Keratinocyte (primary cell): ENCODE measurements around the gene CELA2B. TPM values are rescaled to one million over a fixed set of nuclear protein-coding genes. Genes with fewer than 3 reads are reported as not detected.
"Not testable (repeated sequence)": the region's sequence is repeated elsewhere in the genome, so short reads cannot be mapped to it uniquely, and the experiment has no call there.

Source experiments
- DNase-seq: peaks from one replicate; pipeline ENCODE4 v3.0.0-alpha.2; 2011; ENCODE audit warnings: low read depth, missing footprints, low spot score
- FAIRE-seq: peaks from 2 replicates; lab custom pipeline; 2011; peaks lifted over from hg19 to GRCh38; lab: Jason Lieb, UNC
- H2AFZ ChIP-seq: 2 replicates; pipeline ENCODE4 v1.6.0; 2012; ENCODE audit warnings: low read length, control low read depth, inconsistent platforms; ENCODE audit not compliant: control insufficient read depth
- H3K27ac ChIP-seq: 2 replicates; pipeline ENCODE4 v1.5.1; 2011; ENCODE audit warnings: low read length; ENCODE audit not compliant: control insufficient read depth, insufficient read depth
- H3K27me3 ChIP-seq: 3 replicates; pipeline ENCODE4 v1.6.0; 2011; ENCODE audit warnings: low read length; ENCODE audit not compliant: control insufficient read depth, insufficient read depth; ENCODE audit errors: extremely low read depth
- H3K36me3 ChIP-seq, 2 experiments: 2 replicates in 1 of 2; 3 replicates in 1 of 2; pipeline ENCODE4 v1.5.1; 2011; ENCODE audit warnings: low read length in 2 of 2, mild to moderate bottlenecking in 1 of 2; ENCODE audit not compliant: control insufficient read depth in 2 of 2, insufficient read depth in 2 of 2; ENCODE audit errors: extremely low read depth in 1 of 2
- H3K4me1 ChIP-seq: 3 replicates; pipeline ENCODE4 v1.5.1; 2011; ENCODE audit warnings: low read length; ENCODE audit not compliant: control insufficient read depth, insufficient read depth; ENCODE audit errors: extremely low read depth
- H3K4me2 ChIP-seq: 3 replicates; pipeline ENCODE4 v1.6.0; 2011; ENCODE audit warnings: low read depth, low read length; ENCODE audit not compliant: control insufficient read depth, insufficient read depth; ENCODE audit errors: extremely low read depth
- H3K4me3 ChIP-seq, 3 experiments: fragments of 200-600 bp in 1 of 3; sonication (generic) in 1 of 3; 2 replicates in 2 of 3; 3 replicates in 1 of 3; pipeline ENCODE4 v1.5.1; 2011 to 2016; ENCODE audit warnings: low read length in 3 of 3, mild to moderate bottlenecking in 3 of 3, control low read depth in 2 of 3, inconsistent platforms in 1 of 3, low read depth in 1 of 3, mixed read lengths in 1 of 3, mixed run types in 1 of 3, moderate library complexity in 1 of 3; ENCODE audit not compliant: control insufficient read depth in 2 of 3, insufficient read depth in 2 of 3; ENCODE audit errors: extremely low read depth in 1 of 3
- H3K79me2 ChIP-seq: 2 replicates; pipeline ENCODE4 v1.6.0; 2012; ENCODE audit warnings: low read length; ENCODE audit not compliant: control insufficient read depth, insufficient read depth
- H3K9ac ChIP-seq: 3 replicates; pipeline ENCODE4 v1.6.0; 2011; ENCODE audit warnings: low read length; ENCODE audit not compliant: control insufficient read depth, insufficient read depth; ENCODE audit errors: extremely low read depth
- H3K9me1 ChIP-seq: 3 replicates; pipeline ENCODE4 v1.6.0; 2011; ENCODE audit warnings: low read length; ENCODE audit not compliant: control insufficient read depth, insufficient read depth; ENCODE audit errors: extremely low read depth
- H3K9me3 ChIP-seq: 2 replicates; pipeline ENCODE4 v1.5.1; 2012; ENCODE audit warnings: low read depth, low read length; ENCODE audit not compliant: control insufficient read depth
- H4K20me1 ChIP-seq: 3 replicates; pipeline ENCODE4 v1.6.0; 2011; ENCODE audit warnings: low read length; ENCODE audit not compliant: control insufficient read depth, insufficient read depth; ENCODE audit errors: extremely low read depth
- CTCF ChIP-seq, 3 experiments: IDR thresholded peaks in 1 of 3; conservative IDR thresholded peaks in 1 of 3; optimal IDR thresholded peaks in 1 of 3; 2 replicates in 2 of 3; 3 replicates in 1 of 3; pipeline versions ENCODE3 to v1.5.1; 2011; ENCODE audit warnings: low read length in 3 of 3, mild to moderate bottlenecking in 3 of 3, moderate library complexity in 2 of 3, control low read depth in 1 of 3, inconsistent platforms in 1 of 3; ENCODE audit not compliant: insufficient read depth in 2 of 3; ENCODE audit errors: extremely low read depth in 1 of 3
- EZH2 ChIP-seq: IDR thresholded peaks from one replicate; pipeline ENCODE4 v1.6.1; 2012; ENCODE audit warnings: inconsistent platforms, mild to moderate bottlenecking, low read length, moderate library complexity
- dilution Hi-C: fragments of 300-500 bp; cut with MboI; formaldehyde crosslinking; loops from one replicate; pipeline ENCODE4 v1.7.0; 2020; ENCODE audit warnings: low sequenced_read_pairs; ENCODE audit not compliant: extremely low pct_ligation_motif_present
- polyA plus RNA-seq, 5 experiments: library from polyadenylated mRNA; depleted of rRNA in 3 of 5; stranded (reverse) in 3 of 5; stranded (forward) in 1 of 5; unstranded in 1 of 5; fragments of >200 nt; gene quantifications; 1 replicate in 1 of 5; 2 replicates in 3 of 5; 3 replicates in 1 of 5; pipeline versions ENCODE4 v1.2.1 to v1.2.3, GENCODE V29; 2011 to 2012; ENCODE audit warnings: missing spikeins in 2 of 5, low read depth in 1 of 5, low replicate concordance in 1 of 5

Gene CELA2B
- polyA plus RNA-seq, 1 donor (not counting 4 experiments of a cell fraction or from before 2014, with no cell fraction given) = not detected

GRCh38 chr1:15459771-15460707 is 15.9 kb upstream of the CELA2B start:
- Histone ChIP-seq H2AFZ (no peak overlapping the region), H3K9ac (no peak overlapping the region), H3K36me3 (no peaks in the 10 kb centered on the region), H3K9me3 (no peaks in the 10 kb centered on the region), H3K4me2 (no peak overlapping the region), H4K20me1 (no peaks in the 10 kb centered on the region), H3K9me1 (no peaks in the 10 kb centered on the region), H3K79me2 (no peaks in the 10 kb centered on the region), H3K4me3 (no peak overlapping the region), H3K27me3 (no peaks in the 10 kb centered on the region), H3K27ac (no peak overlapping the region), H3K4me1 (peaks cover 7% of the 10 kb centered on the region)
- DNase-seq = no peak
- TF ChIP-seq CTCF (optimal IDR thresholded peaks at IDR 0.05 in 1 of 3, IDR thresholded peaks at IDR 0.05 in 1 of 3, conservative IDR thresholded peaks at IDR 0.05 in 1 of 3; ENCODE audit: extremely low read depth in 1 of 3, insufficient read depth in 2 of 3, low read length in 3 of 3) (no peak), EZH2 (no peak)
- no peak for FAIRE-seq
- dilution Hi-C loops = no loop called here

GRCh38 chr1:15460708-15461095 is 15.2 kb upstream of the CELA2B start:
- no peak overlapping the region for H3K9ac ChIP-seq
- H3K4me3 ChIP-seq = no peak overlapping the region
- H4K20me1 ChIP-seq = no peaks in the 10 kb centered on the region
- H3K27me3 ChIP-seq = no peaks in the 10 kb centered on the region
- no peaks in the 10 kb centered on the region for H3K9me1 ChIP-seq
- H3K79me2 ChIP-seq = no peaks in the 10 kb centered on the region
- dilution Hi-C loops = no loop called here
- H3K36me3 ChIP-seq = no peaks in the 10 kb centered on the region
- peaks cover 7% of the 10 kb centered on the region for H3K4me1 ChIP-seq
- H3K27ac ChIP-seq = no peak overlapping the region
- DNase-seq = no peak
- H3K9me3 ChIP-seq = no peaks in the 10 kb centered on the region
- TF ChIP-seq CTCF (optimal IDR thresholded peaks at IDR 0.05 in 1 of 3, IDR thresholded peaks at IDR 0.05 in 1 of 3, conservative IDR thresholded peaks at IDR 0.05 in 1 of 3; ENCODE audit: extremely low read depth in 1 of 3, insufficient read depth in 2 of 3, low read length in 3 of 3) = no peak
- no peak for TF ChIP-seq EZH2
- no peak overlapping the region for H2AFZ ChIP-seq
- H3K4me2 ChIP-seq = no peak overlapping the region
- FAIRE-seq = no peak

GRCh38 chr1:15463064-15463800 is 12.7 kb upstream of the CELA2B start:
- H3K9me3 ChIP-seq, H4K20me1 ChIP-seq, H3K27ac ChIP-seq, H3K4me3 ChIP-seq, H3K27me3 ChIP-seq, H3K4me1 ChIP-seq, H3K9ac ChIP-seq, DNase-seq, H3K9me1 ChIP-seq, H3K36me3 ChIP-seq, H3K4me2 ChIP-seq, H3K79me2 ChIP-seq, dilution Hi-C loops, H2AFZ ChIP-seq: not testable (repeated sequence)
- FAIRE-seq = peak; percentile 32
